ENCODE measurements around the gene B3GNT2. TPM values are rescaled to one million over a fixed set of nuclear protein-coding genes. Genes with fewer than 3 reads are reported as not detected.

The B3GNT2 gene
- total RNA-seq, 1 experiment from 2014 or later, result 32.2 TPM

- TF ChIP-seq, protein P1, sequence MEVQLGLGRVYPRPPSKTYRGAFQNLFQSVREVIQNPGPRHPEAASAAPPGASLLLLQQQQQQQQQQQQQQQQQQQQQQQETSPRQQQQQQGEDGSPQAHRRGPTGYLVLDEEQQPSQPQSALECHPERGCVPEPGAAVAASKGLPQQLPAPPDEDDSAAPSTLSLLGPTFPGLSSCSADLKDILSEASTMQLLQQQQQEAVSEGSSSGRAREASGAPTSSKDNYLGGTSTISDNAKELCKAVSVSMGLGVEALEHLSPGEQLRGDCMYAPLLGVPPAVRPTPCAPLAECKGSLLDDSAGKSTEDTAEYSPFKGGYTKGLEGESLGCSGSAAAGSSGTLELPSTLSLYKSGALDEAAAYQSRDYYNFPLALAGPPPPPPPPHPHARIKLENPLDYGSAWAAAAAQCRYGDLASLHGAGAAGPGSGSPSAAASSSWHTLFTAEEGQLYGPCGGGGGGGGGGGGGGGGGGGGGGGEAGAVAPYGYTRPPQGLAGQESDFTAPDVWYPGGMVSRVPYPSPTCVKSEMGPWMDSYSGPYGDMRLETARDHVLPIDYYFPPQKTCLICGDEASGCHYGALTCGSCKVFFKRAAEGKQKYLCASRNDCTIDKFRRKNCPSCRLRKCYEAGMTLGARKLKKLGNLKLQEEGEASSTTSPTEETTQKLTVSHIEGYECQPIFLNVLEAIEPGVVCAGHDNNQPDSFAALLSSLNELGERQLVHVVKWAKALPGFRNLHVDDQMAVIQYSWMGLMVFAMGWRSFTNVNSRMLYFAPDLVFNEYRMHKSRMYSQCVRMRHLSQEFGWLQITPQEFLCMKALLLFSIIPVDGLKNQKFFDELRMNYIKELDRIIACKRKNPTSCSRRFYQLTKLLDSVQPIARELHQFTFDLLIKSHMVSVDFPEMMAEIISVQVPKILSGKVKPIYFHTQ (CRISPR knock-in tag; IDR thresholded peaks at IDR 0.05), result no peak
- TF ChIP-seq MYBL2 (CRISPR knock-in tag; IDR thresholded peaks at IDR 0.05) (0 out of 2 replicates have a peak, but pooled peaks have one; percentile 31), ZNF425 (CRISPR knock-in tag; conservative IDR thresholded peaks at IDR 0.05) (no peak), ARID4B (CRISPR knock-in tag; IDR thresholded peaks at IDR 0.05; ENCODE audit: borderline replicate concordance) (0 out of 2 replicates have a peak, but pooled peaks have one; percentile 41), SMAD4 (CRISPR knock-in tag; IDR thresholded peaks at IDR 0.05) (no peak), CREM (CRISPR knock-in tag; IDR thresholded peaks at IDR 0.05) (0 out of 2 replicates have a peak, but pooled peaks have one; percentile 47), ZNF671 (CRISPR knock-in tag; IDR thresholded peaks at IDR 0.05) (no peak), MLX (CRISPR knock-in tag; IDR thresholded peaks at IDR 0.05) (no peak), USF1 (CRISPR knock-in tag; IDR thresholded peaks at IDR 0.05) (no peak), TCF7 (CRISPR knock-in tag; IDR thresholded peaks at IDR 0.05; ENCODE audit: low read depth) (no peak), STAT6 (CRISPR knock-in tag; conservative IDR thresholded peaks at IDR 0.05; ENCODE audit: low read depth) (peak; percentile 91; the same call in 1 of the 2 replicates), TEAD1 (CRISPR knock-in tag; IDR thresholded peaks at IDR 0.05) (peak; percentile 74; the same call in 1 of the 2 replicates), FOXJ3 (CRISPR knock-in tag; IDR thresholded peaks at IDR 0.05; ENCODE audit: borderline replicate concordance) (no peak), E2F4 (CRISPR knock-in tag; IDR thresholded peaks at IDR 0.05; ENCODE audit: borderline replicate concordance, low read depth) (no peak), HMGA2 (CRISPR knock-in tag; IDR thresholded peaks at IDR 0.05) (no peak)
- TF ChIP-seq, protein P2, sequence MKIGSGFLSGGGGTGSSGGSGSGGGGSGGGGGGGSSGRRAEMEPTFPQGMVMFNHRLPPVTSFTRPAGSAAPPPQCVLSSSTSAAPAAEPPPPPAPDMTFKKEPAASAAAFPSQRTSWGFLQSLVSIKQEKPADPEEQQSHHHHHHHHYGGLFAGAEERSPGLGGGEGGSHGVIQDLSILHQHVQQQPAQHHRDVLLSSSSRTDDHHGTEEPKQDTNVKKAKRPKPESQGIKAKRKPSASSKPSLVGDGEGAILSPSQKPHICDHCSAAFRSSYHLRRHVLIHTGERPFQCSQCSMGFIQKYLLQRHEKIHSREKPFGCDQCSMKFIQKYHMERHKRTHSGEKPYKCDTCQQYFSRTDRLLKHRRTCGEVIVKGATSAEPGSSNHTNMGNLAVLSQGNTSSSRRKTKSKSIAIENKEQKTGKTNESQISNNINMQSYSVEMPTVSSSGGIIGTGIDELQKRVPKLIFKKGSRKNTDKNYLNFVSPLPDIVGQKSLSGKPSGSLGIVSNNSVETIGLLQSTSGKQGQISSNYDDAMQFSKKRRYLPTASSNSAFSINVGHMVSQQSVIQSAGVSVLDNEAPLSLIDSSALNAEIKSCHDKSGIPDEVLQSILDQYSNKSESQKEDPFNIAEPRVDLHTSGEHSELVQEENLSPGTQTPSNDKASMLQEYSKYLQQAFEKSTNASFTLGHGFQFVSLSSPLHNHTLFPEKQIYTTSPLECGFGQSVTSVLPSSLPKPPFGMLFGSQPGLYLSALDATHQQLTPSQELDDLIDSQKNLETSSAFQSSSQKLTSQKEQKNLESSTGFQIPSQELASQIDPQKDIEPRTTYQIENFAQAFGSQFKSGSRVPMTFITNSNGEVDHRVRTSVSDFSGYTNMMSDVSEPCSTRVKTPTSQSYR (CRISPR knock-in tag; IDR thresholded peaks at IDR 0.05), result no peak
- TF ChIP-seq, protein P3, sequence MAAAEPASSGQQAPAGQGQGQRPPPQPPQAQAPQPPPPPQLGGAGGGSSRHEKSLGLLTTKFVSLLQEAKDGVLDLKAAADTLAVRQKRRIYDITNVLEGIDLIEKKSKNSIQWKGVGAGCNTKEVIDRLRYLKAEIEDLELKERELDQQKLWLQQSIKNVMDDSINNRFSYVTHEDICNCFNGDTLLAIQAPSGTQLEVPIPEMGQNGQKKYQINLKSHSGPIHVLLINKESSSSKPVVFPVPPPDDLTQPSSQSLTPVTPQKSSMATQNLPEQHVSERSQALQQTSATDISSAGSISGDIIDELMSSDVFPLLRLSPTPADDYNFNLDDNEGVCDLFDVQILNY (CRISPR knock-in tag; IDR thresholded peaks at IDR 0.05), result peak; percentile 31; the same call in 1 of the 2 replicates
These were observed at the start of gene B3GNT2 (continued) for GRCh38 chr2:62195421-62196277.

Measured in WTC11 (cell line).